ENCODE measurements around the gene HOXD13.

The HOXD13 gene

GRCh38 chr2:176121190-176122051 lies 28.9 kb downstream of the HOXD13 start:
- no peak overlapping the region for H3K4me3 ChIP-seq (ENCODE audit: low read length)
- DNase-seq (ENCODE audit: low read depth) = no peak
- TF ChIP-seq, protein P1, sequence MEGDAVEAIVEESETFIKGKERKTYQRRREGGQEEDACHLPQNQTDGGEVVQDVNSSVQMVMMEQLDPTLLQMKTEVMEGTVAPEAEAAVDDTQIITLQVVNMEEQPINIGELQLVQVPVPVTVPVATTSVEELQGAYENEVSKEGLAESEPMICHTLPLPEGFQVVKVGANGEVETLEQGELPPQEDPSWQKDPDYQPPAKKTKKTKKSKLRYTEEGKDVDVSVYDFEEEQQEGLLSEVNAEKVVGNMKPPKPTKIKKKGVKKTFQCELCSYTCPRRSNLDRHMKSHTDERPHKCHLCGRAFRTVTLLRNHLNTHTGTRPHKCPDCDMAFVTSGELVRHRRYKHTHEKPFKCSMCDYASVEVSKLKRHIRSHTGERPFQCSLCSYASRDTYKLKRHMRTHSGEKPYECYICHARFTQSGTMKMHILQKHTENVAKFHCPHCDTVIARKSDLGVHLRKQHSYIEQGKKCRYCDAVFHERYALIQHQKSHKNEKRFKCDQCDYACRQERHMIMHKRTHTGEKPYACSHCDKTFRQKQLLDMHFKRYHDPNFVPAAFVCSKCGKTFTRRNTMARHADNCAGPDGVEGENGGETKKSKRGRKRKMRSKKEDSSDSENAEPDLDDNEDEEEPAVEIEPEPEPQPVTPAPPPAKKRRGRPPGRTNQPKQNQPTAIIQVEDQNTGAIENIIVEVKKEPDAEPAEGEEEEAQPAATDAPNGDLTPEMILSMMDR (conservative IDR thresholded peaks at IDR 0.05; ENCODE audit: low read length) = no peak

DNA sequence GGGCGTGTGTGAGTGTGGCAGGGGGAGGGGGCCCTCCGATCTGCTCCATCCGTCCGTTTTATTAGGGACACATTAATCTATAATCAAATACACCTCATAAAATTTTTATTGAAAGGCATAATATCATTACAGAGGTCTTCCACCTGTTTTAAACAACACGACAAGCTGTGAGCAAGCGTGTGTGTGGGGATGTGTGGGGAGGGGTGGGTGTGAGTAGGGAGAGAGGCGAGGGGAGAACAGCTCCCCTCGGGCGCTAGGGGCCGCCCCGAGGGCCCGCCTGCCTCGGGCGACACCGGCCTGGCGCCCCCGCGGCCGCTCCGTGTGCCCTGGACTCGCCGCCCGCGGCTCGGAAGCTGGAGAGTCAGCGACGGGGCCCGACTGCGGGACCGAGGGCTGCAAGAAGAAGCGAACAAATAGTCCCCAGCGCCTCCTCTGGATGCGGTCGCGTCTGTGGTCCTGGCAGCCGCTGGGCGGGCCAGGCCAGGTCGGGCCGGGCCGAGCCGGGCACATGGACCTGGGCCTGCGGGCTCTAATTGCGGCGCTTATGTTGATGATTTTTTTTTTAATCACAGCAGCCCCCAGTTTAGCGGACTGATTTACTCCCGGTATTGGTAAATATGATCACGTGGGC lies 29.6 kb downstream of the HOXD13 start:
- DNase-seq (ENCODE audit: low read depth) = no peak
- H3K4me3 ChIP-seq (ENCODE audit: low read length) = peak overlapping the region; percentile 66
- TF ChIP-seq, protein P1 (conservative IDR thresholded peaks at IDR 0.05; ENCODE audit: low read length) = no peak

DNA sequence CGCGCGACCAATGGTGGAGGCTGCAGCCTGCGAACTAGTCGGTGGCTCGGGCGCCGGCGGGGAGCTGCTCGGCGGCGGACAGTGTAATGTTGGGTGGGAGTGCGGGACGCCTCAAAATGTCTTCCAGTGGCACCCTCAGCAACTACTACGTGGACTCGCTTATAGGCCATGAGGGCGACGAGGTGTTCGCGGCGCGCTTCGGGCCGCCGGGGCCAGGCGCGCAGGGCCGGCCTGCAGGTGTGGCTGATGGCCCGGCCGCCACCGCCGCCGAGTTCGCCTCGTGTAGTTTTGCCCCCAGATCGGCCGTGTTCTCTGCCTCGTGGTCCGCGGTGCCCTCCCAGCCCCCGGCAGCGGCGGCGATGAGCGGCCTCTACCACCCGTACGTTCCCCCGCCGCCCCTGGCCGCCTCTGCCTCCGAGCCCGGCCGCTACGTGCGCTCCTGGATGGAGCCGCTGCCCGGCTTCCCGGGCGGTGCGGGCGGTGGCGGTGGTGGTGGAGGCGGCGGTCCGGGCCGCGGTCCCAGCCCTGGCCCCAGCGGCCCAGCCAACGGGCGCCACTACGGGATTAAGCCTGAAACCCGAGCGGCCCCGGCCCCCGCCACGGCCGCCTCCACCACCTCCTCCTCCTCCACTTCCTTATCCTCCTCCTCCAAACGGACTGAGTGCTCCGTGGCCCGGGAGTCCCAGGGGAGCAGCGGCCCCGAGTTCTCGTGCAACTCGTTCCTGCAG lies 30.3 kb downstream of the HOXD13 start, which contains the start of gene HOXD9:
HOXD9 (plus strand) TSS at position 37 of the 728 bp plus-strand sequence; CDS start at position 87, 50 bp downstream.
- H3K4me3 ChIP-seq (ENCODE audit: low read length) = peak within 1 kb of the TSS; percentile 66
- TF ChIP-seq, protein P1 (conservative IDR thresholded peaks at IDR 0.05; ENCODE audit: low read length) = no peak

DNA sequence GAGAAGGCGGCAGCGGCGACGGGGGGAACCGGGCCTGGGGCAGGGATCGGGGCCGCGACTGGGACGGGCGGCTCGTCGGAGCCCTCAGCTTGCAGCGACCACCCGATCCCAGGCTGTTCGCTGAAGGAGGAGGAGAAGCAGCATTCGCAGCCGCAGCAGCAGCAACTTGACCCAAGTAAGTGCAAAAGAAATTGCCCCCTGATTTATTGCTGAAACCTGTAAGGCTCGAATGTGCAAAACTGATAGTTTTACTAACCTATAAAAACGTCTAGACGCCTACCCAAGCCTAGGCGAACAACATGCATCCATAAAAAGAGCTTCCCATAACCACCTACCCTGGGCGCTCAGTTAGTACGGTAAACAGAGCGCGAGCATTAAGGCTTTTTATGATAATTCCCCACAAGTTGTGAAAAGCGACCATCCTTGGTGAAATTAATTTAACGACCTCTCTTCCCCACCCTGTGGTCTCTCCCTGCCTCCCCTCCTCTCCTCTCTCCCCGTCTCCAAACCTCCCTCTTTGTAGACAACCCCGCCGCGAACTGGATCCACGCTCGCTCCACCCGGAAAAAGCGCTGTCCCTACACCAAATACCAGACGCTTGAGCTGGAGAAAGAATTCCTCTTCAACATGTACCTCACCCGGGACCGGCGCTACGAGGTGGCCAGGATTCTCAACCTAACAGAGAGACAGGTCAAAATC lies 31.0 kb downstream of the HOXD13 start:
- TF ChIP-seq, protein P1 (conservative IDR thresholded peaks at IDR 0.05; ENCODE audit: low read length) = no peak
- DNase-seq (ENCODE audit: low read depth) = no peak
- H3K4me3 ChIP-seq (ENCODE audit: low read length) = peak overlapping the region; percentile 66

More for the DNA sequence above, 30.3 kb downstream of the HOXD13 start, which contains the start of gene HOXD9:
- DNase-seq (ENCODE audit: low read depth) = peak; percentile 84

DNA sequence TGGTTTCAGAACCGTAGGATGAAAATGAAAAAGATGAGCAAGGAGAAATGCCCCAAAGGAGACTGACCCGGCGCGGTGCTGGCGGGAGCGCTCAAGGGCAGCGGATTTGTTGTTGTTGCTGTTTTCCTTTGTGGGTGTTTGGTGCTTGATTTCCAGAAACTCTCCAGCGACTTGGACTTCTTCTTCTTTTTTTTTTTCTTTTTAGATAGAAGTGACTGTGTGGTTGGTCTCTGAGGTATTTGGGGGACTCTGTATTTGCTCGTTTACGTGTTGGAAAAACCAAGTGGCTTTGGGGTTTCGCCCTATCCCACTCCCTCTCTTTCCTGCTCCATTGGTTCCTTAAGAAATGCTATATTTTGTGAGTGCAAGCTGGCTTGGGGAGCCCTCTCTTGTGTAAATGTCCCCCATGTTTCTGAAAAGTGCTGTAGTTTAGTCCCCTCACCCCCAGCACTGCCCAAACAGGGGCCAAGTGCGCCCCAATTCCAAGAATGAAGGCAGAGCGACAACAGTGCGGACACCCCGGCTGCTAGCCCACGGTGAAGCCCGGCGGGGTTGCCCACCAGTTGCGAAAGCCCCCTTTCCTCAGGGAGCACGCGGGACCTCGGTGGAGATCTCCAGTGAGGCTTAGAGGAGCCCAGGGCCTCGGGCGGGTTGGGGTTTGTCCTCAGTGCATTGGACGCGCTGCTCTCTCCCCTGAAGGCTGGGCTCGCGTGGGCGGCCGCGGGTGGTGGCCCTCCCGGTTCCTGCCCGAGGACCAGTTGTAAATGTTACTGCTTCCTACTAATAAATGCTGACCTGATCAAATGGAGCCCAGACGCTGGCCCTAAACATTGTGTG lies 31.8 kb downstream of the HOXD13 start:
- DNase-seq (ENCODE audit: low read depth) = no peak
- no peak overlapping the region; the same call in 1 of the 2 replicates for H3K4me3 ChIP-seq (ENCODE audit: low read length)
- TF ChIP-seq, protein P1 (conservative IDR thresholded peaks at IDR 0.05; ENCODE audit: low read length) = no peak
